Globus pallidus (tissue), 1 donor: ENCODE measurements around the gene PLEKHA5.
"Not testable (repeated sequence)": the region's sequence is repeated elsewhere in the genome, so short reads cannot be mapped to it uniquely, and the experiment has no call there.

Experiments used
- DNase-seq: peaks from one replicate; pipeline ENCODE4 v3.0.0-alpha.2; 2015; ENCODE audit warnings: low spot score

Gene PLEKHA5

DNA sequence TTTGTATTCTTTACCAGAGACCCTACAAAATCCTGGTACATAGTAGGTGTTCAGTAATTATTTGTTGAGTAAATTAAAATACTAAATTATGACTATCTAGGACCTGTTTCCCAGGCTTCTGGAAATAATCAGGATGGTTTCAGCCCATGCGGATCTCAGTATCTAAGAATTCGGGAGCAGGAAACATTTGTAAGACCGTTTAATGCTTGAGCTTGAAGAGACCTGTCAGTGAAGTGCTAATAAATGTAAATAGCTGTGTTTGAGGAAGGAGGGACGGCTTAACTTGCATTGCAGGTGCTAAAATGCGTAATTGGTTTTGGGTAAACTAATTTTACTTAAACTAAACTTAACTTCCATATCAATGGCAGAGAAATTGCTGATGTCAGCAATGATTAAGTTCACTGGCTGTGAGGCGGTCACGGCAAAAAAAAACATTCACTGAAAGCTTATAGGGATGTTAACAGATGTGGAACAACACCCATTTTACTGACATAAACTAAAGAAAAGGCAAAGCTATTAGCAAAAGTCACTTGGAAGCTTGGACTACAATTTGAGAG is 281.2 kb downstream of the PLEKHA5 start:
- DNase-seq: no peak

DNA sequence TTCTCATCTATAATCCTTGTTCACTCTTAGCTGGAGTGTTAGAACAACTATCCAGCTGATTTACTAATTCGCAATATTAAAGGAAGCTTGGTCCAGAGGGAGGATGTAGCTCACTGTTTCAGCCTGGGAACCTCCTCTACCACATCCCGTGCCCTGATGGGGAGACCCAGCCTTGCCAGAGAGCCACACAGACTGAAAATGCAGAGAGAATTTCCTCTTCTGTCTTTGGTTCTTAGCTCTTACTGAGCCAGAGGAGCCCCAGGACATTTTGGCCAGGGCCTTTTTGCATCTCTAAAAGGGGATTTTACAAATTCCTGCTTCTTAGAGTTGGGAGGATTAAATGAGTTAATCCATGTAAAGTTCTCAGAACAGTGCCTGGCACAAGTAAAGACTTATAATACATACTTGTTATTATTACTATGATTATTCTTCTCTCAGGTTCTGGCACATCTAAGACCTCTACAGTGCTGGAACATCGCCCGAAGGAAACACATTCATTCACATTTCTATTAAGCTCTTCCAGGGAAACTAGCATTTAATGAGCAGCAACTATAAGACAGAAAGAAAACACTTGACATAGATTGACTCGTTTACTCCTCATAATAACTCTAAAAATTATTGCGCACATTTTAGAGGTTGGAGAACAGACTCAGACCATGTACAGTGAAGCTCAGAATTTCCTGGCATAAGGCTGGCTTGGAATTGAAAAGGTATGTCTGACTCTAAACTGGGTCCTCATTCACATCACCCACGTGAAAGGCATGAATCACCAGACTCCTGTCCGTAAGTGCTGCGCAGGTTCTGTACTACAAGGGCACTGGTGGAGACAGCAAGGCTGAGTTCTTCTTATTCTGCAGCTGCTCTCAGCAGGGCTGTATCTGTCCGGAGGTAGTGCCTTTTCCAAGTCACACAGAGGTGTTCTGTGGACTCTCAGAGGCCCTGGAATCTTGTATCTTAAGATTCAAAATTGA is 282.0 kb downstream of the PLEKHA5 start:
- DNase-seq: no peak

DNA sequence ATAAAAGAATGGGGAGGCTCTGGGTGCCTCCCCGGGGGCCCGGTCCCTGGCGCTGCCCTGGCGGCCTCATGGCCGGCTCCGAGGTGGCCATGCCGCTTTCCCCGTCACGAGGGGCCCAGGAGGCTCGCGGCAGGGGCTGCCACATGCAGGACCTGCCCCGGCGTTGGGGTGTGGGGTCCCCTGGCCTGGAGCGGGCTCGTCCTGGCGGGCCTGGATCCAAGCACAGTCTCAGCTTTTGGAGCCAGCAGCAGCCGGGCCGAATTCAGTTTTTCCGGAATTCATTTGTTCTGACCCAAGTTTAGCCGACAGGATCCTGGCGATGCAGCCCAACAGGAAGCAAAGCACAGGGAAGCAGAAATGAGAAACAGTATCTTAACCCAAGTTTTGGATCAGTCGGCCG is 283.3 kb downstream of the PLEKHA5 start:
- DNase-seq: no peak

DNA sequence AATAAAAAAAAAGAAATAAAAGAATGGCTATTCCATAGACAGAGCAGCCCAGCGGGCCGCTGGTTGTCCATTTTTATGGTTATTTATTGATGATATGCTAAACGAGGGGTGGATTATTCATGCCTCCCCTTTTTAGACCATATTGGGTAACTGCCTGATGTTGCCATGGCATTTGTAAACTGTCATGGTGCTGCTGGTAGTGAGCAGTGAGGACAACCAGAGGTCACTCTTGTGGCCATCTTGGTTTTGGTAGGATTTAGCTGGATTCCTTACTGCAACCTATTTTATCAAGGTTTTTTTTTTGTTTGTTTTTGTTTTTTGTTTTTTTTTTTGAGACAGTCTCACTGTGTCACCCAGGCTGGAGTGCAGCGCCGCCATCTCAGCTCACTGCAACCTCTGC is 284.0 kb downstream of the PLEKHA5 start:
- not testable (repeated sequence) for DNase-seq

DNA sequence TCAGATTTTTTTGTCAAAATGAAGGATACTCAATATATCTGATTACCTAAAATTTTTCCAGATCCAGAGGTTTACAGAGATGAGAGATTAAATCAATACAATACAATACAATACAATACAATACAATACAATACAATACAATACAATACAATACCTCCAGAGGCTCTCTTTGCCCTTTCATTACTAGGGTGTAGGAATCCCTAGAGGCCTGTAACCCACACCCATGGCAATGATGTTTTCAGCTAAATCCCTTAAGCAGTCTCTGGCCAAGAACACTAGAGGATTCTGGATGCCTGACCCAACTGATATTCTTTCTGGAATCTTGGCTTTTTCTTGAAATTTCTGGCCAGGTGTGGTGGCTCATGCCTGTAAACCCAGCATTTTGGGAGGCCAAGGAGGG is 286.0 kb downstream of the PLEKHA5 start:
- no peak for DNase-seq

DNA sequence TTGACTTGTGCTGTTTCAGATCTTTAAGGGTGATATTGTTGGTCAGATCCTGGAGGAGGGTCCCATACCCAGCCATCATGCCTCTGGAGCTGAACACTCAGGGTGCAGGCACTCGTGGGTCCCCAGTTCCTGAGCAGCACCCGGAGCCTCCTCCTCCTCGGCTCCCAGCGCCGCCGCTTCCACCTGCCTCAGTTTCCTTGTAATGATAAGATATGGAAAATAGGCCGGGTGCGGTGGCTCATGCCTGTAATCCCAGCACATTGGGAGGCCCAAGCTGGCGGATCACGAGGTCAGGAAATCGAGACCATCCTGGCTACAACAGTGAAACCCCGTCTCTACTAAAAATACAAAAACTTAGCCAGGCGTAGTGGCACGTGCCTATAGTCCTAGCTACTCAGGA is 289.6 kb downstream of the PLEKHA5 start:
- no peak for DNase-seq

DNA sequence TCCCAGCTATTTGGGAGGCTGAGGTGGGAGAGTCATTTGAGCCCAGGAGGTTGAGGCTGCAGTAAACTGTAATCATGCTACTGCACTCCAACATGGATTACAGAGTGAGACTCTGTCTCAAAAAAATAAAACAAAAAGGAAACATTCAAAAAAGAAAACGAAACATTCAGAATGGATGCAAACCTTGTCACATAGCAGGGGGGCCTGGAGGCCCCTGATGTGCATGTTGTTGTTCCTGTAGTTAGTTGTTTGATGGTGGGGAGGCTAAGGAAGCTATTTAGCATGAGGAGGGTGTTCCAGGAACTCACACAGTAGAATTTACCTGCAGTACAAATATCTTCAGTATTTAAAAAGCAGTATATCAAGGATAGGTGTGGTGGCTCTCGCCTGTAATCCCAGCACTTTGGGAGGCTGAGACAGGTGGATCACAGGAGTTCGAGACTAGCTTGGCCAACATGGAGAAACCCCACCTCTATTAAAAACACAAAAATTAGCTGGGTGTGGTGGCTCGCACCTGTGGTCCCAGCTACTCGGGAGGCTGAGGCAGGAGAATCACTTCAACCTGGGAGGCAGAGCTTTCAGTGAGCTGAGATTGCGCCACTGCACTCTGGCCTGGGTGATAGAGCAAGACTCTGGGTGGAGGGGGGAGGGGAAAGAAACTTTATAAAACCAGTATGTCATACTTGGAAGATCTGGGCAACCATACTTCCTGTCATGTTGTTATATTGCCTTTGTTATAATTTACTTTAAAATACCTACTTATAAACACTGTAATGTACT is 292.2 kb downstream of the PLEKHA5 start:
- DNase-seq: no peak

DNA sequence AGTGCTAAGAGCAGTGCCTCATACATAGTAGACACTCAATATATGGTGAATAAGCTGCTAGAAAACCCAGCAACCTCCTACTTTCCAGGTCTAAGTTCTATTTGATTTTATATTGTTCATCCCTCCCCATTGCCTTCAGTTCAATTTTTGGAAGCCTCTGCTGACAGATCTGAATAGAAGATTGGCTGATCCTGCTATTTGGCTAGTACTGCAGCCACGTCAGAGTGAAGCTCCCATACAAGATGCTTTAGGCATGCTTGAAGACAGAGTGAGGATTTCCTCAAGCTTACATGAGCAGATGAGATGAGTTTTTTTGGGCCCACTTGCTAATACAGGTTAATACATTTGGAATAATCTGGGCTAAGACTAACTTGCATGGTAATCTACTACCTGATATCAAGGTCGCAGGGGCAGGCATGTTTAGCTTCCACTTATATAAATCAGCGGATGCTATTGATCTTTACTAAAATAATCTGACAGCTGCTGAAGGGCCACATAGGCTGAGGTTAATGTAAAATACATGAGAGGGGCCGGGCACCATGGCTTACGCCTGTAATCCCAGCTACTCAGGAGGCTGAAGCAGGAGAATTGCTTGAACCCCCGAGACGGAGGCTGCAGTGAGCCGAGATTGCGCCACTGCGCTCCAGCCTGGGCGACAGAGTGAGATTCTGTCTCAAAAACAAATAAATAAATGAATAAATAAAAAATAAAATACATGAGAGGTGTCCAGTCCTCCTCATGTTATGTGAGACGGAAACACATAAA is 293.8 kb downstream of the PLEKHA5 start:
- no peak for DNase-seq
